ENCODE measurements around the gene ELMO2.

The ELMO2 gene

GRCh38 chr20:46331611-46332361 lies 74.6 kb downstream of the ELMO2 start:
- no peaks in the 10 kb centered on the region for H3K9me3 ChIP-seq (ENCODE audit: control insufficient read depth, insufficient read depth, low read length)
- no peaks in the 10 kb centered on the region for H3K4me1 ChIP-seq (ENCODE audit: control insufficient read depth, low read length)
- no peak for TF ChIP-seq CTCF (IDR thresholded peaks at IDR 0.05; ENCODE audit: low read depth, low read length, poor library complexity, severe bottlenecking)
- TF ChIP-seq EZH2phosphoT487 (IDR thresholded peaks at IDR 0.05; ENCODE audit: borderline replicate concordance, low read length), result no peak
- no peak overlapping the region for H3K27ac ChIP-seq (ENCODE audit: low read depth, low read length)
- no peaks in the 10 kb centered on the region for H3K79me2 ChIP-seq (ENCODE audit: control insufficient read depth, low read length)
- H3K27me3 ChIP-seq (ENCODE audit: control insufficient read depth, low read length), result peaks cover 14% of the 10 kb centered on the region
- H3K4me3 ChIP-seq (ENCODE audit: low read length), result no peak overlapping the region
- no peaks in the 10 kb centered on the region for H3F3A ChIP-seq (ENCODE audit: control insufficient read depth, insufficient read depth)
- no peaks in the 10 kb centered on the region for H3K36me3 ChIP-seq (ENCODE audit: control insufficient read depth, low read length)
- H4K20me1 ChIP-seq (ENCODE audit: control insufficient read depth, insufficient read depth, low read depth, low read length), result no peaks in the 10 kb centered on the region
- no peak overlapping the region for H3K4me2 ChIP-seq (ENCODE audit: low read length)
- no peaks in the 10 kb centered on the region for H3K9me2 ChIP-seq (replicated peaks; ENCODE audit: control insufficient read depth, low read length)

GRCh38 chr20:46330831-46331371 lies 75.5 kb downstream of the ELMO2 start:
- Histone ChIP-seq H3K79me2 (ENCODE audit: control insufficient read depth, low read length) (no peaks in the 10 kb centered on the region), H3K27ac (ENCODE audit: low read depth, low read length) (no peak overlapping the region), H3K27me3 (ENCODE audit: control insufficient read depth, low read length) (peaks cover 14% of the 10 kb centered on the region), H3K4me2 (ENCODE audit: low read length) (no peak overlapping the region), H3K36me3 (ENCODE audit: control insufficient read depth, low read length) (no peaks in the 10 kb centered on the region), H3K4me3 (ENCODE audit: low read length) (no peak overlapping the region), H3K4me1 (ENCODE audit: control insufficient read depth, low read length) (no peaks in the 10 kb centered on the region), H3K9me3 (ENCODE audit: control insufficient read depth, insufficient read depth, low read length) (no peaks in the 10 kb centered on the region), H3F3A (ENCODE audit: control insufficient read depth, insufficient read depth) (no peaks in the 10 kb centered on the region), H4K20me1 (ENCODE audit: control insufficient read depth, insufficient read depth, low read depth, low read length) (no peaks in the 10 kb centered on the region), H3K9me2 (replicated peaks; ENCODE audit: control insufficient read depth, low read length) (no peaks in the 10 kb centered on the region)
- no peak for TF ChIP-seq EZH2phosphoT487 (IDR thresholded peaks at IDR 0.05; ENCODE audit: borderline replicate concordance, low read length)
- TF ChIP-seq CTCF (IDR thresholded peaks at IDR 0.05; ENCODE audit: low read depth, low read length, poor library complexity, severe bottlenecking), result no peak

- TF ChIP-seq CTCF (IDR thresholded peaks at IDR 0.05; ENCODE audit: low read depth, low read length, poor library complexity, severe bottlenecking) (no peak), EZH2phosphoT487 (IDR thresholded peaks at IDR 0.05; ENCODE audit: borderline replicate concordance, low read length) (no peak)
- H3K79me2 ChIP-seq (ENCODE audit: control insufficient read depth, low read length), result no peaks in the 10 kb centered on the region
- H3K27ac ChIP-seq (ENCODE audit: low read depth, low read length), result no peak overlapping the region
- no peaks in the 10 kb centered on the region for H3K9me3 ChIP-seq (ENCODE audit: control insufficient read depth, insufficient read depth, low read length)
- no peak overlapping the region for H3K4me3 ChIP-seq (ENCODE audit: low read length)
- no peaks in the 10 kb centered on the region for H3F3A ChIP-seq (ENCODE audit: control insufficient read depth, insufficient read depth)
- H3K36me3 ChIP-seq (ENCODE audit: control insufficient read depth, low read length), result no peaks in the 10 kb centered on the region
- H3K9me2 ChIP-seq (replicated peaks; ENCODE audit: control insufficient read depth, low read length), result no peaks in the 10 kb centered on the region
- H3K4me2 ChIP-seq (ENCODE audit: low read length), result no peak overlapping the region
- peaks cover 11% of the 10 kb centered on the region for H3K27me3 ChIP-seq (ENCODE audit: control insufficient read depth, low read length)
- H3K4me1 ChIP-seq (ENCODE audit: control insufficient read depth, low read length), result no peaks in the 10 kb centered on the region
- 0 out of 2 replicates have a peak, but pooled peaks cover 1% of the 10 kb centered on the region for H4K20me1 ChIP-seq (ENCODE audit: control insufficient read depth, insufficient read depth, low read depth, low read length)
Measured at GRCh38 chr20:46330072-46330763, 76.2 kb downstream of the ELMO2 start.
